PC-3 (cell line): ENCODE results near the gene DDC. TPM values are rescaled to one million over a fixed set of nuclear protein-coding genes. Genes with fewer than 3 reads are reported as not detected.

ENCODE experiments used
- ATAC-seq: fragments of 200-7000 bp; cut with Tn5 transposase; 2 replicates; pipeline ENCODE4 v1.9.1; 2020; ENCODE audit warnings: mild to moderate bottlenecking, moderate library complexity
- BruUV-seq: library from RNA; stranded (reverse); fragments of 400-500 nt; replicated peaks from 2 replicates; lab custom pipeline; 2021; lab: Mats Ljungman, UMichigan
- CTCF ChIA-PET: fragments of 300-600 bp; sonication (Branson Sonifier 250); formaldehyde crosslinking; loops from one replicate; lab custom pipeline; 2022; ENCODE audit warnings: antibody characterized with exemption; lab: Charles Lee
- POLR2A ChIA-PET: fragments of 300-600 bp; sonication (Branson Sonifier 250); formaldehyde crosslinking; loops from one replicate; lab custom pipeline; 2022; ENCODE audit warnings: antibody characterized with exemption; ENCODE audit not compliant: unreplicated experiment; lab: Charles Lee
- DNase-seq: peaks from one replicate; pipeline ENCODE4 v3.0.0-alpha.2; 2015
- H2AFZ ChIP-seq: fragments of 300-600 bp; sonication (generic); 2 replicates; pipeline ENCODE4 v1.6.0; 2016; ENCODE audit warnings: antibody characterized with exemption, low read length
- H3F3A ChIP-seq: fragments of 300-600 bp; sonication (generic); one replicate; pipeline ENCODE4 v1.6.0; 2017; ENCODE audit warnings: antibody characterized with exemption, low read length, control low read depth, mild to moderate bottlenecking; ENCODE audit not compliant: unreplicated experiment
- H3K27ac ChIP-seq: fragments of 300-600 bp; sonication (generic); 2 replicates; pipeline ENCODE4 v1.5.1; 2016; ENCODE audit warnings: mild to moderate bottlenecking, low read length
- H3K27me3 ChIP-seq: fragments of 300-600 bp; sonication (generic); 2 replicates; pipeline ENCODE4 v1.6.1; 2016; ENCODE audit warnings: low read length, mixed read lengths
- H3K36me3 ChIP-seq: fragments of 300-600 bp; sonication (generic); 2 replicates; pipeline ENCODE4 v1.6.1; 2016; ENCODE audit warnings: low read depth, mixed run types, low read length, mixed read lengths
- H3K4me1 ChIP-seq: fragments of 300-600 bp; sonication (generic); 2 replicates; pipeline ENCODE4 v1.5.1; 2016; ENCODE audit warnings: low read length; ENCODE audit not compliant: insufficient read depth
- H3K4me2 ChIP-seq: fragments of 300-600 bp; sonication (generic); 2 replicates; pipeline ENCODE4 v1.6.0; 2016; ENCODE audit warnings: low read length
- H3K4me3 ChIP-seq: fragments of 300-600 bp; sonication (generic); 2 replicates; pipeline ENCODE4 v1.5.1; 2016; ENCODE audit warnings: mild to moderate bottlenecking, low read length, mixed read lengths
- H3K79me2 ChIP-seq: fragments of 300-600 bp; sonication (generic); 2 replicates; pipeline ENCODE4 v1.6.1; 2017; ENCODE audit warnings: low read length, mixed read lengths
- H3K9ac ChIP-seq: fragments of 300-600 bp; sonication (generic); 2 replicates; pipeline ENCODE4 v1.6.0; 2016; ENCODE audit warnings: mild to moderate bottlenecking, low read length
- H3K9me2 ChIP-seq: fragments of 300-600 bp; sonication (generic); replicated peaks from 2 replicates; pipeline ENCODE4 v1.6.1; 2016; ENCODE audit warnings: mixed run types, low read length, mixed read lengths
- H3K9me3 ChIP-seq: fragments of 300-600 bp; sonication (generic); 2 replicates; pipeline ENCODE4 v1.6.1; 2016; ENCODE audit warnings: low read length, mixed read lengths
- H4K20me1 ChIP-seq: fragments of 300-600 bp; sonication (generic); 2 replicates; pipeline ENCODE4 v1.6.1; 2016; ENCODE audit warnings: low read length, mixed read lengths
- CTCF ChIP-seq: fragments of 300-600 bp; sonication (generic); conservative IDR thresholded peaks from 2 replicates; pipeline ENCODE4 v1.5.1; 2017; ENCODE audit warnings: antibody characterized with exemption, low read depth, mild to moderate bottlenecking, low read length
- EZH2 ChIP-seq: fragments of 300-600 bp; sonication (generic); IDR thresholded peaks from one replicate; pipeline ENCODE4 v1.6.1; 2017; ENCODE audit warnings: antibody characterized with exemption, mild to moderate bottlenecking, low read length; ENCODE audit not compliant: unreplicated experiment
- EZH2phosphoT487 ChIP-seq: fragments of 300-600 bp; sonication (generic); IDR thresholded peaks from 2 replicates; pipeline ENCODE4 v1.6.1; 2018; ENCODE audit warnings: mild to moderate bottlenecking, antibody characterized with exemption, low read length, borderline replicate concordance
- intact Hi-C: fragments of 100-400 bp; cut with micrococcal nuclease; formaldehyde crosslinking; loops from 2 replicates; pipeline ENCODE4 v1.9.0; 2023
- total RNA-seq: library from RNA; depleted of rRNA; stranded (reverse); fragments of >200 nt; gene quantifications from 2 replicates; pipeline ENCODE4 v1.2.3, GENCODE V29; 2014

Gene DDC
- total RNA-seq, 1 experiment from 2014 or later = not detected

DNA sequence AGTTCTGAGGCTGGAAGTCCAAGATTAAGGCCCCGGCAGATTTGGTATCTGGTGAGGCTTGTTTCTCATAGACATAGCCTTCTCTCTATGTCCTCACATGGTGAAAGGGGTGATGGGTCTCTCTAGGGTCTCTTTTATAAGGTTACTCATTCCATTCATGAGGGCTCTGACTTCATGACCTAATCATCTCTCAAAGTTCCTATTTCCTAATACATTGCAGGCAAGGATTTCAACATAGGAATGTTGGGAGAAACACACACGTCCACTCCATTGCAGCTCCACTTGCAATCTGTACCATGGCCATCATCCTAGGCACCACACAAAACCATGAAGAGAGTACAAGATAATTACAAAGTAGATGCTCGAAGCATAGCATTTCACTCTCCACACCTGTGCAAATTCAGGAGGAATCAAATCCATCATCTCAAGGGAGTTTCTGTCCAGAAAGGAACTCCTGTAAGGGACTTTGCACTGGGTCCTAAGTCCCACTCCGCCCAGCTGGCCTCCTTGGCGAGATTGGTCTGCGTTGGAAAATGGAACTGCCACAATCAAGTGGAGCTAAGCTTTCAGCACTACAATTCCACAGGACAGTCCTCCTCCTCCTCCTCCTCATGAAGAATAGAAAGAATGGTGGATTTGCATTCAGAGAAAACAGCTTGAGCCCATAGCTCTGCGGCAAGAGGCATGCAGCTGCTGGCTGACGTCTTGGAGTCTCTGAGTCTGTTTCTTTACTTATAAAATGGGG lies 8.8 kb downstream of the DDC start:
- Histone ChIP-seq H3K79me2 (no peaks in the 10 kb centered on the region), H3K27ac (no peak overlapping the region), H3K27me3 (peaks cover 61% of the 10 kb centered on the region), H3K4me3 (no peak overlapping the region), H3K36me3 (no peaks in the 10 kb centered on the region), H3K4me2 (no peak overlapping the region), H3K9ac (no peak overlapping the region), H3K4me1 (no peaks in the 10 kb centered on the region), H2AFZ (no peak overlapping the region), H3F3A (no peaks in the 10 kb centered on the region), H4K20me1 (no peaks in the 10 kb centered on the region), H3K9me2 (no peaks in the 10 kb centered on the region), H3K9me3 (no peaks in the 10 kb centered on the region)
- intact Hi-C loops = no loop called here
- ChIA-PET POLR2A (no interaction called here), CTCF (no interaction called here)
- no TSS peak for BruUV-seq
- DNase-seq (no peak), ATAC-seq (no peak)
- TF ChIP-seq CTCF (no peak), EZH2phosphoT487 (no peak), EZH2 (no peak)

DNA sequence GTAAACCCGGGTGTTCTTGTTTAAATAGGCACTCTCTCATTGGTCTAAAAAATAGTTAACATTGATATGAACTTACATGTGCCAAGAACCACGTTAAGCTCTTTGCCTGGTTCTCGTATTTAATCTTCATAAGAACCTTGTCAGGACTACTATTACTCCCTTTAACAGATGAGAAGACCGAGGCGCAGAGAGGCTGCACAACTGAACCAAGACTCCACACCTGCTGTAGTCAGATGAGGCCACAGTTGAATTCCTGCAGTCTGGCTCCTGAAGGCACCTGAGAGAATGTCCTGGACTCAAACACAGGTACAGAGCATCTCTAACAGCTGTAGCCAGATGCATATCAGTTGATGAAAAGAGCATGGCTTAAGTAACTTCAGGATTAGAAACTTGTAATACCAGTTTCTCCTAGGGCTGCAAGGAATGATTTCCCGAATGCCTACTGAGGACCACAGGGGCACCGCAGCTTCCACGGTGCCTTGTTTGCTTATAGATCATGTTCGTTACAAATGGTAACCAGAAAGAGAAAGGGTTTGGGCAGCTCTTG lies 9.5 kb downstream of the DDC start:
- Histone ChIP-seq H3K36me3 (no peaks in the 10 kb centered on the region), H3K4me3 (no peak overlapping the region), H3K9me2 (no peaks in the 10 kb centered on the region), H3K27me3 (peaks cover 63% of the 10 kb centered on the region), H3K27ac (no peak overlapping the region), H3K9me3 (no peaks in the 10 kb centered on the region), H2AFZ (no peak overlapping the region), H3K9ac (no peak overlapping the region), H3K4me2 (no peak overlapping the region), H3F3A (no peaks in the 10 kb centered on the region), H3K79me2 (no peaks in the 10 kb centered on the region), H3K4me1 (no peaks in the 10 kb centered on the region), H4K20me1 (no peaks in the 10 kb centered on the region)
- ChIA-PET POLR2A (no interaction called here), CTCF (no interaction called here)
- intact Hi-C loops = no loop called here
- TF ChIP-seq EZH2 (no peak), CTCF (no peak), EZH2phosphoT487 (no peak)
- ATAC-seq (no peak), DNase-seq (peak; percentile 7)
- no TSS peak for BruUV-seq
